Activated T-cell treated with anti-CD3 and anti-CD28 coated beads for 24 hours (primary cell): ENCODE data around the gene TBR1.

ENCODE experiments used
- DNase-seq: peaks from one replicate; pipeline ENCODE4 v3.0.0-alpha.2; 2020; ENCODE audit warnings: low read depth

Gene TBR1

DNA sequence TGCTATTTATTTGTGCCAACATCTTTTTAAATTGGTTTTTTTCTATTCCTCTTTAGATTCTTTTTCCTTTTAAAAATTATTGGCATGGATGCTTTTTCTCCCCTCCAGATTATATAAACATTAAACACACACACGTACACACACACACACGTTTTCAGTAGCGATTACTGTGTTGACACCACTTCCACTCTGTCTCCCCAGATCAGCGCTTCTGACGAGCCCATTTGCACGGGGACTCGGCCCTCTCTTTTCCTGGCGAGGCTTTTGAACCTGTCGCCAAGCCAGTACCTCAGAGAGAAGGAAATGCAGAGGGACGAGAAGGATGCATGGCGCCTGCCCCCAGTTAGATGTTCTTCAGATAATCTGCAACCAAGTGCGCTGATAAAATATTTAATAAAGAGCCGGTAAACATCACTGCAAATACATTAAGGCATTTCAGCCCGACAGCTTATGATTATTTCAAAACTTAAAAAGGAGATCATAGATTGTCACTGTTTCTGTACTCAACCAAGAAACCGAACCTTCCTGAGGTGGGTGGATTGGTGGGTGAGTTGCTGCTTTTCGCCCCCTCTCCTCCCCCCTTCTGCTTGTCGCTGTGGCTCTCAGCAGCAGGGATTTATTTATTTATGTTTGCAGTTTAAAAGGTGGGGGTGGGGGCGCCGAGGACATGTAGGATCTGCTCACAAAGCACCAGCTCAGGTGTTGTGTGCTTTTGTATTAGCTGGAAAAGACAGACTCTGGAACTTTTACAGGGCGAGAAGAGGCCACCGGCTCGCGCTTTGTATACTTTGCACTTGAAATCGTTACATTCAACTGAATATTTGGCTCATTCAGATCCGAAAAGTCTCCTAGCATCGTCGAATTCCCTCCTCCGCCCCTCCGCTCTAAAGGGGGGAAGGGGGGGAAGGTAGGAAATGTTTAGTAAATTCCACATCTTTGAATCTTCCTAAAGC, 787 bp upstream of the TBR1 start:
- no peak for DNase-seq

GRCh38 chr2:161416708-161417437, 776 bp downstream of the TBR1 start:
- DNase-seq = no peak

DNA sequence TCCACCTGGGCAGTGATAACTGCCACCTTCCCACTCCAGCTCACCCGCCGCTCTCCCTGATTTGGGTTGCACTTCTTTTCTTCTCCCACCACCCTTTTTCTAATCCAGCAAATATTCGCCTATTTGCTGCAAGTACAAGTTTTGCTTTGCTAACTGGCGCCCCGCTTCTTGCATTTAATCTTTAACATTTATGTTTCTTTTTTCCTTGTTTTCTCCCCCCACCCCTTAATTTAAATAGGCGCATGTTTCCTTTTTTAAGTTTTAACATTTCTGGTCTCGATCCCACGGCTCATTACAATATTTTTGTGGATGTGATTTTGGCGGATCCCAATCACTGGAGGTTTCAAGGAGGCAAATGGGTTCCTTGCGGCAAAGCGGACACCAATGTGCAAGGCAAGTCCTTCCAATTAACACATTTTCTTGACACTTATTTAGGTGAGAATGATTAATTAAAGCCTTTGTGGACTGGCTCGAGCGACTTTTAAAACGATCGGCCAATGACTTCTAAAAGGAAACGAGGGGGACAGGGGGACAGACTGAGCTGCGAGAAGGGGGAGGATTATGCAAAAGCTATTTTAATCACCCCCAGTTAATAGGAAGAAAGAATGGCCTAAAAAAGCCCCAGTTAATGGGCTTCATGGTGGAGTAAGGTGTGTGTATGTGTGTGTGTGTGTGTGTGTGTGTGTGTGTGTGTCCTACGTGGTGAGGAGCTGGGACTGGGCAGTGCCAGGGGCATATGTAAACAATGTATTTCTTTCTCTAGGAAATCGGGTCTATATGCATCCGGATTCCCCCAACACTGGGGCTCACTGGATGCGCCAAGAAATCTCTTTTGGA, 1.6 kb downstream of the TBR1 start:
- no peak for DNase-seq

GRCh38 chr2:161418275-161418714, 2.2 kb downstream of the TBR1 start:
- no peak for DNase-seq

DNA sequence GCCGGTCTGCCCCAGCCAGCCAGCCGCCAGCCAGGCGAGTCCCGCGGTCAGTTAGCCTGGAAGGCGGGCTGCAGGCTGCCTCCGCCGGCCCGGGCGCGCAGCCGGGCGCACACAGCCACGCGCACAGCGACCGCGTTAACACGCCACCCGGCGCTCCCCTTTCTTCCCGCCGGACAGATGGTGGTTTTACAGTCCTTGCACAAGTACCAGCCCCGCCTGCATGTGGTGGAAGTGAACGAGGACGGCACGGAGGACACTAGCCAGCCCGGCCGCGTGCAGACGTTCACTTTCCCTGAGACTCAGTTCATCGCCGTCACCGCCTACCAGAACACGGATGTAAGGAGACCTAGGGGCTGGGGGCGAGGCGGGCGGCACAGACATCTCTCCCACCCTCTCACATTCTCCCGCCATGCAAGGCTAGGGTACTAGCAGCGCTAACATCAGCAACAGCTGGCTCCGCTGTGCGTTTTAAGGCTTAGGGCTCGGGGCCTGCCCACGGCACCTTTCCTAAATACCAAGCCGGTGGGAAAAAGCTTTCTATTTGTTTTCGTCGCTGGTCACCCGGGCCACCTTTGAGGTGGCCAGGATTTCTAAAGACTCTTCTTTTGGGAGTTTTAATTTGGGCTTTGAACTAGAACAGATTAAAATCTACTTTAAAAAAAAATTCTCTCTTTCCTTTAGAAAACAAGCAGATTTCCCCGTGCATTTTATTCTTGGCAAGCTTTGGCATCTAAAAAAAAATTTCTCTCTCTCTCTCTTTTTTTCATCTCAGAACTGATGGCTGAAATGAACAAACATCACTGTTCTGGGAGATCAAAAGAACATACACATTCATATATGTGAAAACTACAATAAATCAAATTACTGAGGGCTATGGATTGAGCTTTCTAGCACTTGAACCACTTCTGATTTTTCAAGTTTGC, 2.9 kb downstream of the TBR1 start:
- DNase-seq = no peak

- no peak for DNase-seq
Observed at GRCh38 chr2:161419638-161420190, 3.6 kb downstream of the TBR1 start.

DNA sequence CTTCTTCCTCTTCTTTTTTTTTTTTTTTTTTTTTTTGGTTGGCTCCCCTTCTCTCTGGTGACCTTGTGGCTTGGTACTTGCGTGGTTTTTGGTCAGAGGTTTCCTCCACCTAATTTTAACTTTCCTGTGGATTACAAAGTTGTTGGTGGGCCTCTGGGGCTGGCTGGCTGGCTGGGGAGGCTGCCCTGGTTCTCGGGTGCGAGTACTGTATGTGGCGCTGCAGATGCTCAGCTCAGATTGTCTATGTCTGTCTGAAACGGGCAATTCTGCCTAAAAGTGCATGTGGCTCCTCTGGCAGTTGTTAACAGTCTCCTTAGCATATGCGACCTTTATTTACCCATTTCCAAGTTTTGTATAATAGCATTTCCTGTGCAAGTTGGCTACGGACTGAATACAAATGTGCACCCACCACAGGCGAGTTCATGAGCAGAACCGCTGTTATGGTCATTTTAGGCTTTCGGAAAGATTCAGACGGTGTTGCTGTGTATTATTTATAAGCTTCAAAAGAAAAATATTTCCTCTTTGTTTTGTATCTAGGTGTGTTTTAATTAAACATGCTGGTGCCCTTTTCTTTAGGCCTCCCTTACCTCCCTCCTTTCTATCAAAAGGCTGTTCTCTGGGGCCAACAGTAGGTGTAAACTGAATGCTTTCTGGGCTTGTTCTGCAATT, 4.4 kb downstream of the TBR1 start:
- DNase-seq = no peak

DNA sequence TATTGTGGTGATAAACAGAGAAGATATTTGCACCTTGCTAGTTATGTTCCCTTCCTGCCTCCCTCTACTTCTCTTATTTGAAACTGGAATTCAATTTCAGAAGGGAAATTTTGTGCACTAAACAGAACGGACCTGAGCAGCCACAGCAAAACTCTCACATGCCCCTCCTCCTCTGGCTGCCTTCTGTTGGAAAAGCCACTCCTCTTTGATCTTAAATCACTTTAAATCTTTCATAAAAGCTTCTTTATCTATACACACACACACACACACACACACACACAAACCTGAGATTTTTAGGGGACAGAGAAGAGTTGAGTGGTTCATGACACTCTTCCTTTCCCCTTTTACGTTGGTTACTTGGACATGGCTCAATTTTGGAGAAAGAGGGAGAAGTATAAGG, 5.6 kb downstream of the TBR1 start:
- DNase-seq = no peak

DNA sequence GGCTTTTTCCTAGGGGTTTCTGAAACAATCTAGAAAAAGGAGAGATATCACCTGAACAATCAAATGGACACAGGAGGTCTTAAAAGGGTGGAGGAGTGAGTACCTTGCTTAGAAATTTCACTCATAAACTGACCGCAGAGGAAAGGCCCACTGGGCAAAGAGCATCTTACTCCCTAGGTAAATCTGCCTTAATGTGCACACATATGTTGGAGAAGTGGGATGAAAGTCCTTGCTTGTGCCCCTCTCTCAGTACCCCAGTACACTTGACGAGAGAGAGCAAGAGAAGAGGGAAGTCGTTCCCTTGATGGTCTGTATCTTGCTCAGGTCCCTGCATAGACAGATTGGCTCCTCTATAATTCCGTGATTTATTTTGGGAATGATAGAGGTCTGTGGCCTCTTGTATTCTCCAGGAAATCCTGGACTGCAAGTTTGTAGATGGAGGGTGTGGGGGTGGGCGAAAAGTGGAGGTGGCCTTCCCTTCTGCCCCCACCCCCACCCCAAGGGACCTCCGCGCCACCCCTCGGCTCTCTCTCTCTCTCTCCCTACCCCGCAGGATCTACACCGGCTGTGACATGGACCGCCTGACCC, 6.8 kb downstream of the TBR1 start:
- no peak for DNase-seq

GRCh38 chr2:161423421-161424393, 7.6 kb downstream of the TBR1 start:
- DNase-seq = no peak

- DNase-seq = no peak
Observed at GRCh38 chr2:161424394-161424769, 8.3 kb downstream of the TBR1 start.

GRCh38 chr2:161424891-161425727, 9.0 kb downstream of the TBR1 start:
- DNase-seq = no peak

DNA sequence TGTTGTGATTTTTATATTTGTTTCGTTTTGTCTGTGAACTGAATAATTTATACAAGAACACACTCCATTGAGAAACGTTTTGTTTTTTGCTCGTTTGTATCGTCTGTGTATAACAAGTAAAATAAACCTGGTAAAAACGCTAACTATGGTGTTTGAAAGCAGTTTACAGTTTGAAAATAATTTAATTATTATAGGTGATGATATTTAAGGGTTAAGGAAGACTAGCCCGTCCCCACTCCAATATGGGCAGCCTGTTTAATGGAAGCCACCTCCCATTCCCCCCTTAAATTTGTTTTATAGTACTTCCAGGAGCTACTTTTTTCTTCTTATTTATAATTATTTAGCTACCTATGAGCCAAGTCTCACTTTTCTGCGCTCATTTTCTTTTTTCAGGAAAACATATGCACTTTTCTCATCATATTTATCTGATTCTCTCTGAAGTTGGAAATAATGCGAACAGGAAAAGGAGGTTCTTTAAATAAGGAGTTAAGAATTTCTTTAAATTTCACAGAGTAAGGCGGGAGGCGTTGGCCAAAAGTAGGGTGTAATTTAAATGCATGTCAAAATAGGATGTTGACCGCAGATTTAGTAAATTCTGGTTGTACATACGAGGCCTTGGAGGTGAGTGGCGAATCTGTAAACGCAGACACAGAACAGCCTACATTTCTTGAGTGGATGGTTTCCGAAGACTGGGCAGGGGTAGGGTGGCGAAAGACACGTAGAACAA, 9.8 kb downstream of the TBR1 start:
- no peak for DNase-seq

DNA sequence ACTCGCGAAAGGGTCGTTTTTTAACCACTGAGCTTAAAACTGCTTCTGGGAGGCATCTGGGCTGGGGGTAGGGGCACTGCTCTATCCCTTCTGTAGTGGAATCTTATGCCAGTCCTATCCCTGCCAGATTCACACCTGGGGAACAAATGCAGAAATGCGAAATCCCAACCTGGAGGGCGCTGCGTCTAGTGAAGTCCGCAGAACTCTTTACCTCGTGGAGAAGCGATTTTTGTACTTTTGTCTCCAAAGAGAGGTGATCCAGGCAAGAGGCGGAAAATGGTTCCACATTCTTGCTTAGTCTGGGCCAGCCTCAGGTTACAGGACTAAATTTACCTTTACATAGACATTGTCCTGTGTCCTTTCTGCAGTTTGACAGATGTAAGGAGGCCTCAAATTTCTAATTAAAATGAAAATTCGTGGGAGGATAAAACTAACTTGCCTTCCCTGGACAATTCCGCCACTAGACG, 10.4 kb downstream of the TBR1 start:
- DNase-seq = no peak

- DNase-seq = no peak
Observed at GRCh38 chr2:161426922-161427663, 11.0 kb downstream of the TBR1 start.
